GM21825 (cell line): Measurements from ENCODE around the gene VPS8.
"Not testable (repeated sequence)": the region's sequence is repeated elsewhere in the genome, so short reads cannot be mapped to it uniquely, and the experiment has no call there.

Experiments used
- ATAC-seq: cut with Tn5 transposase; IDR thresholded peaks from one replicate; pipeline ENCODE4 v1.9.1; 2021; ENCODE audit warnings: mild to moderate bottlenecking, moderate library complexity; ENCODE audit not compliant: unreplicated experiment

Gene VPS8

DNA sequence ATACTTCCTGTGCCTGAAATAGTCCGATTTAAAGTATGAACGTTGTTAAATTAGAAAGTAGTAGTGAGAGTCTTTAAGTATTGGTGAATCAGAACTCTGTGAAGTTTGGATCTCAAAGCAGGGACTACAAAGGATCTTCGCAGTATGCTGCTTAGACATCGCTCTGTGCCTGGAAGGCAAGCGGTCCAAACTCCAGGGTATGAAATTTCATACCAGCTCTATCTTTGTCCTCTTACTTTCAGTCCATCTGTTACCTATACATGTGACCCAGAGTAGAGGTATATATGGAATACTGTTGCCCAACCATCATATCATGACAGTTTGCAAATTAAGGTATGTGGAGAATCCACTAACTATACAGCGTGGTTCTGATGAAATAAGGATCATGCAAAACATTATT, 34.5 kb downstream of the VPS8 start:
- ATAC-seq, result no peak

DNA sequence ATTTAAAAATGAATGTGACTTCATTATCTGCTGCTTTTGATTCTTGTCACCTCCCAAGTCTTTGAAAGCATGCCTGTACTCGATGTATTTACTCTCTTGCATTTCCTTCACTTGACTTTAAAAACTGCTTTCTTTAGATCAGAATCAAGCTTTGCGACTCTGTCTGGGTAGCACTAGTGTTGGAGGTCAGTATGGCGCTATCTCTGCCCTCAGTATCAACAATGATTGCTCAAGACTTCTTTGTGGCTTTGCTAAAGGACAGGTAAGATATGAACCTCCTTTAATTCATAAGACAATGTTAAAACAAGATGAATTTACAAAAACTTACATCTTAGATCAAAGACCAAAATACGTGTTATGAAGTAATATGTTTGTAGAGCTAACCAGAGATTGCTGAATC, 37.0 kb downstream of the VPS8 start:
- no peak for ATAC-seq

DNA sequence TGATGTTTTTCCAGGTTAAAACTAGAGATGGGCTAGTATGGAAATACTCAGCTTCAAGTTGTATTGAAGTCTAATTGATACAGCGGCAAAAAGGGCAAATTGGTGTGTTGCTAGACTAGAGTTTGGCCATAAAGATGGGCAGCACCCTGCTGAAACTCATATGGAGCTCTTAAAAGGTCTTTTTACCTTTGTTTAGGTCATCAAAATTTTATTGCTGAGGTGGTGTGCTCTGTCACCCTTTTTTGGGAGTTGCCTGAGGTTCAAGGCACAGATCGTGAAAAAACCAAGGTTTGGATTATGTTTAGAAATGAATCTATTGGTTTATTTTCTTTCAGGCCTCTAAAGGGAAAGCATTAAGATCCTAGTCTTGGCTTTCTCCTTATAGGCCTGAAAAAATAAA, 38.2 kb downstream of the VPS8 start:
- ATAC-seq, result no peak

DNA sequence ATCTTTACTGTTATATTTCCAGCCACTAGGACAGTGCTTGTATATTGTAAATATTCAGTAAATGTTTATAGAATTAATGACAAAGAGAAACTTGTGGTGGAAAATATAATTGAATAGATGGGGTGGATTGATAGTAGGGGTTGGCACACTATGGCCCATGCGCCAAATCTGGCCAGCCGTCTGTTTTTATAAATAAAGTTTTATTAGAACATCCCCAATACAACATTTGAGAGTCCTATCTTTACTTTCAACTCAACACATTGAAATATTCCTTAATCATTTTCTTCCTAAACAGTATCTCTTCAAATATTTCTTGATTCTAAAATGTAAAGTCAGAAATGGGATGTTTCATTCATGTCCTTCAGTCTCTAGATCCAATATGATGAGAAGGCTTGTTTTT, 45.1 kb downstream of the VPS8 start:
- ATAC-seq, result no peak

DNA sequence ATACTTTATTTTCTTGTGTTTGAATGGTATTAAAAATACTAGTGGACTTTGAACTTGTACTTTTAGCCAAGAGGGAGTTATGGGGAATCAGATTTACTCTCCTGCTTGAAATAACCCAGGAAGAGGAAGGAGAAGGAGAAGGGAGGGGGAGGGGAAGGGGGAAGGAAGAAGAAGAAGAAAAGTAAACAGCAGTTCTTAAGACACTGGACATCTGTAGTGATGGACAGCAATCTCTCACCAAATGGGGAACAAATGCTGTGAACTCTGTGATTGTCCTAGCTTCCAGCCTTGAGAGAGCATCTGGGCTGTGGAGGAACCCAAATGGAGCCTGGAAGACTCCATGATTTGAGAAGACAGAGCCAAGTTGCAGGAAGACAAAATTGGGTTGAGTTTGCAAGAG, 52.0 kb downstream of the VPS8 start:
- no peak for ATAC-seq

DNA sequence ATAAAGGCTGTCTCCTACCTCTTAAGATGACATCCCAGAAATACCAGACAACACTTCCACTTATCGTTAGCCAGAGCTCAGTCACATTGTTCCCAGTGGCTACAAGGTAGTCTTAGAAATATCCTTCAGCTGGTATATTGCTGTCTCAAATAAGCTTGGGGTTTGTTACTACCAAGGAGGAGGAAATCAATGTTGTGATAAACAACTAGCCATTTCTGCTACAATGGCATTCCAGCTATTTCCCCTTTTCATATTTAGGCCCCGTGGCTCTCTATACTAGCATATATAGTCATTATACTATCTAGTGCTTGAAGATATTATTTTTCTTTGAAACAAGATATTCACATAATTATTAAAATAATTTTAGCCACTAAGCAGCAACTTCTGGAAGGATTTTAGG, 56.5 kb downstream of the VPS8 start:
- no peak for ATAC-seq

DNA sequence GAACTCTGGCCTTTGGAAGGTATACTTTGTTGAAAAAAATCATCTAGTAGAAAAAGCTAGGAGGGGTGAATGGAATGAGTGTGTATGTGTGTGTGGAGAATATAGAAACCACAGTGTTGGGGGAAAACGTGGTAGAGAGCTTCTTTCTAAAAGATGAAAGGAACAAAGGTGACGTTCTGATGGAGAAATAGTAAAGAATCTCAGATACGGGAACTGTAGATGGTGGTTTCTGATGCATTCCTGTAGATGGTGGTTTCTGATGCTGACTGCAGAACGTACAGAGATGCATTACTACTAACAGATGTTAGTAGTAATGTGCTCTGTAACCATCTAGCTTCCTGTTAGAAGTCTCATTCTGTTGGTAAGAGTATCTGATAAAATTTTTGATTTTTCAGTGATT, 60.2 kb downstream of the VPS8 start:
- ATAC-seq, result no peak

DNA sequence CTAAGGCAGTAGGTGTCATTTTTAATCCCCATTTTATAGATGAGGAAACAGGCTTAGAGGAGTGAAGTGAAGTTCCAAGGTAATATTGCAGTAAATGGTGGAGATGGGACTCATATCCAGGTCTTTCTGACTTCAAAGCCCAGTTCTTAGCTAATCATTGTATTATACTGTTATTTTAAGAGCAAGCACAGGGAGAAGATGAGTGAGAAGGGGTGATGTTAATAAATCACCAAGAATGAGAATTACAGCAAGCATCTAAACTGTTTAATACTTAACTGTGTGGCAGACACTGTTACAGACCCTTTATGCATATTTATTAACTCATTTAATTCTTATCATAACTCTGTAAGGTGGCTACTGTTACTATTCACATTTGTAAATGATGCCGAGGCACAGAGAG, 61.2 kb downstream of the VPS8 start:
- ATAC-seq, result no peak

DNA sequence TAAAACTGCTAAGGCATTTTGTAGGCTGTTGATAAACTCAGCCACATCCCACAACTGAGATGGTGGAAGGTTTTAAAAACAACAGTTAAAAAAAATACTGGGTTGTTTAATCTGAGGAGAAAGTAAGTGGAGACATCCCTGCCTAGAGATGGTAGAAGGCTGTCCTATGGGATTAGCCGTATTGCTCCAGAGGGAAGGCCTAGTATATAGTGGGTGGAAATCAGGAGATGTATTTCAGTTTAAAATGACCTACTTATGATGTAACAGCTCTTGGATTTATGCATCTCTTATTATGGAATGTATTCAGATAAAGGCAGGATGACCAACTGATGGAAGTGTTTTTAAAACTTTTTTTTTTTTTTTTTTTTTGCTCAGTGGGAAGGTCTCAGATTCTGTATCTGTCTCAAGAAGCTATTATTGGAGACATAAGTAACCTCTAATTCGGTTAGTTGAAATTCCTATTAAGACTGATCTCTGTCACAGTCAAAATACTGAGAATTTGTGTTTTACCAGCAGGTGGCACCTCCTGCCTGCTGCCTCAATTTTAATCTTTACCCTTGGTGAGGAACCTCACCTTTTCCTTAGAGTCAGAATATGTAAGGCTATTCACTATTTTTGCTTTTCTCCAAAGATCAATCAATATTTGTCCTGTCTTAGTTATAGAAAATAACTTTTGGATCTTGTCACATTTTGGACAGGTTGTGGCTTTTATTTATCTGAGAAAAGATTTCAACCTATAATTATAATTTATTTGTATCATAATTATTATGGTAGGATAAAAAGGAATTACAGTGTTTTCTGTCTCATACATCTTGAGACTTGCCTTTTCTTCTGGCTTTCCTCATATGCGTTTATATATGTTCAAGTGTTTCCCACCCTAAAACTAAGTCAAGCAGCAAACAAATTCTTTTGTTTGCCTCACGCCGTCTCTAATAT, 63.0 kb downstream of the VPS8 start:
- no peak for ATAC-seq

DNA sequence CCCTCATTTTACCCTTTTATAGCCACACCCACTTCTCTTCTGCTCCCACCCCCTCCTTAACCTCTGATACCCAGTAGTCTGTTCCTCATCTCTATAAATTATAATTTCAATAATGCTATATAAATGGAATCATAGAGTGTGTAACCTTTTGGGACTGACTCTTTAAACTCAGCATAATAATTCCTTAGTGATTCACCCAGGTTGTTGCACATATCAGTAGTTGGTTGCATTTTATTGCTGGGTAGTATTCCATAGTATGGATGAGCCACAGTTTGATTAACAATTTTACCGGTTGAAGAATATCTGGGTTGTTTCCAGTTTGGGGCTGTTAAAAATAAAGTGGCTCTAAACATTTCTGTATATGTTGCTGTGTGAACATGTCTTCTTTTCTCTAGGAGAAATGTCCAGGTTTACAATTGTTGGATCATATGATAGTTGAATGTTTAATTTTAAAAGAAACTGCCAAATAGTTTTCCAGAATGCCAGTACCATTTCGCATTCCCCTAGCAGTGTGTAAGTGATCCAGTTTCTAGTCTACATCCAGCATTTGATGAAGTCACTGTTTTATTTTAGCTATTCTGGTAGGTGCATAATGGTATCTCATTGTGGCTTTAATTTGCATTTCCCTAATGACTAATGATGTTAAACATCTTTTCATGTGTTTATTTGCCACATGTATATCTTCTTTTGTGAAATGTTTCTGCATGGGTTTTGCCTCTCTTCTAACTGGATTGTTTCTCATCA, 68.5 kb downstream of the VPS8 start:
- no peak for ATAC-seq

DNA sequence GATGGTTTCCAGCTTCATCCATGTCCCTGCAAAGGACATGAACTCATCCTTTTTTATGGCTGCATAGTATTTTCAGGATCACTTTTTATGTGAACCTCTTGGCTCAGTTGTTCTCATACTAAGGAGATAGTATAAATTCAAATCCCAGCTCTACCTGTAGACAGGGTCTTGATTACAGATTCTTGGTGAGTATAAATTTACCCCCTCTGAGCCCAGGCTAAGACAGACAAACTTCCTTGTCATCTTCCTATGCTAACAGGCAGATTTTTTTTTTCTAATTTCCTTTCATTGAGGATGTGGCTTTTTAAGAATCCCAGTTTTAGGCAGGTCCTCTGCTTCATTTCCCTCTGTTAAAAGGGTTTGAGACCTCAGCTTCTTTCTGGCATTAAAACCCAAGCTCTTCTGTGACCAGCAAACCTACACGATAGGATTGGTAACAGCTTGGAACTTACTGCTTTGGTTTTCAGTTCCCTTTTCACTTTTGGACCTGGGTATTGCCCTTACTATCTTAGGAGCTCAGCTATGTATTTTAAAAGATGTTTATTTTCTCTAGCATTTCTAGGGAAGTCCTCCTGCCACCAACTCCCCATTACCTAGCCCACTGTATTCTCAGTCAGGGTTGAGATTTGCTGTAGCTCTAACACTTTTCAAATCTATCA, 72.5 kb downstream of the VPS8 start:
- peak; percentile 89 for ATAC-seq

DNA sequence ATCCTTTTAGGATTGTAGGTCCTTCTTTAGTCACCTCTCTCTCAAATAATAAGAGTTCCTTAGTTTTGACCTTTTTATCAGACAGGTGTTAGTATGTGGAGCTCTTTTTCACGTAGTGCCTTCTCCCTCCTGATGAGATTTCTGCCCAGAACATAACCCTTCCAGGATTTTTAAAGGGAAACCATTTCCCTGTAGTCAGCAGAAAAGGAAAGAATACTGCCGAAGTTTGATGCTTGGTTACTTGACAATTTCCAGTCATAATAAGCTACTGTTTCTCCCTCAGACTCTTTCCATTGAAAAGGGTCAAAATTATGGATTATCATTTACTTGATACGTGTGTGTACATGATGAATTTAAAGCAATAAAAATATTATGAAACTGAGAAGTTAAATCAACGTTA, 73.1 kb downstream of the VPS8 start:
- ATAC-seq, result no peak

DNA sequence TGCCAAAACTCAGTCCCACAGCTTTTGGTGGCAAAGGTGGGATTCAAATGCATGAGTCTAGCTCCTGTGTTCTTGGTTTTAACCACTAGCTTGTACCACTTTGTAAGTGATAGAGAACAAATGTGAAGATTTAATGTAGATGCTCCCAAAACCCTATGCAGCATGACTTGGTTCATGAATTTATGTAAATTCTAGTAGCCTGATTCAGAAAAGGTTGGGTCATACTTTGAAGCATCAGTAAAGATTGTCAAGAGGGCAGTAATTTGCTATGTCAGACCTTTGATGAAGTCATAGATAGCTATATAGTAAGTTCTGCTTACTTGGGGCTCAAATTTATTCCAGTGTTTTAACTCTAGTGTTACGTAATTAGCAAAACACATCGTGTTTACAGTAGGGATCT, 75.6 kb downstream of the VPS8 start:
- ATAC-seq, result no peak

DNA sequence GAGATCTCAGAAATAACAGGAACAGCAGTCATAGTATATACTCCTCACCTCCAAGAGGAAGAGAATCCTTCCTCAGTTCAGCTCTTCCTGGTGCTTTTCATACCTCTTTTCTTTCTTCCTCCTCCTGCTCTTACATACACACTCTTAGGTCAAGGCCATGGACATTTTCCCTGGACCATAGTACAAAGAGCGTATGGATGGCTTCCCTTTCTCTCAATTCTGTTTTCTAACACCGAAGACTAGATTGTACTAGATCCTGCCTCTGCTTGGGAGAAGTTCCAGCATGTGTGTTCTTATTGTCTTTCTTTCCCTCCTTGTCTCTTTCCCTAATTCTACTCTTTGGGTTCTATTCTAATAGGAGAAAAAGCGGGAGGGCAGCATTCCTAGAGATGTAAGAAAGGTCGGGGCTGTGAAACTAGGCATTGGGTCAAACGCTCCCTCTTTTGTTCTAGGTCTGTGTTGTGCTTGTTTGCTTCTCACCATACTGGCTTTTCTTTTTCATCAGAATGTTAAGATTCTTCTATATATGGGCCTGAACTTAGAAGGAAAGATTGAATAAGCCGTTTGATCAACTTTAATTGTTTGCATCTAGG, 77.4 kb downstream of the VPS8 start:
- ATAC-seq, result no peak

DNA sequence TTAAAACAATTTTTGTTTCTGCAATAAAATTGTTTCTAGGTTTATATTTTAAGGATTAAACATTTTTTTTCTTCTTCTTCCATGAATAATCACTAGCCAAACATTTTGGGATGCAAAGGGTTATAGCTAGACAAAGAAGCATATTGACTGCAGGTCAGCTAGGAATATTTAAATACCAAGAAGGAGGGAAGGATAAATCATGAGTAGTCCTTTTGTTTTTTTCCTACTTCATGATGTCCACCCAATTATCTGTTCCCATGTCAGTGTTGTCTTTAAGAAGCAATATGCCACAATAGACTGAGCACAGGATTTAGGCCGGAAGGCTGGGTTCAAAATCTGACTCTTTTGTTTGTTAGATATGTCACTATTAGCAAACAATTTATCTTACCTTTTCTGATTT, 82.1 kb downstream of the VPS8 start:
- ATAC-seq, result no peak

DNA sequence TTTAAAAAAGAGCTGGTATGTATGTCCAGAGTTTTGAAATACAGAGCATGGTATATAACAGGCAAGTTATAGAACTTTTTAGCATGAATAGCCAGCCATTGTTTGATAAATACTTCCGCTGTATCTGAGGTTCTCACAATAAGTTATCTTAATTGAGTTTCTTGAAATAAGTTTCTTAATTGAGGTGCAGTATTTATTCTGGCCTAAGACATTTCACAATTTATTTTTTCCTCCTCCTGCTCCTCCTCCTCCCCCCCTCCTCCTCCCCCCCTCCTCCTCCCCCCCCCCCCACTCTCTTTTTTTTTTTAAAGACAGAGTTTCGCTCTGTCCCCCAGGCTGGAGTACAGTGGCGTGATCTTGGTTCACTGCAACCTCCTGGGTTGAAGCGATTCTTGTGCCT, 83.4 kb downstream of the VPS8 start:
- no peak for ATAC-seq

DNA sequence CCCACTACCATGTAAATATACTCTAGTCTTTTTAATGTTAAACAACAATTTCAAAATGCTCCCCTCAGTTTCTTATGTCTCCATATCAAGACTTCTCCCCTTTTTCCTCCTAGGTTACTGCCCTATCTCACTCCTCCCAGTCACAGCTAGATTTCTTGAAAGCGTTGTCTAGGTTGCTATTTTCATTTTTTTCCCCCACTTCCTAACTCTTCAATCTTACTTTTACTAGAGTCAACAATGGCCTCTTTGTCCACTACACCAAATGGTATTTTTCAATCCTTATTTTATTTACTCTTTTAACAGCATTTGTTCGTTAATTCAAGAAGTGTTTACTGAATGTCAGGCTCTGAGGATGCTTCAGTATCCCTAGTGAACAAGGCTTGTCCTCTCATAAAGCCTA, 84.4 kb downstream of the VPS8 start:
- no peak for ATAC-seq

DNA sequence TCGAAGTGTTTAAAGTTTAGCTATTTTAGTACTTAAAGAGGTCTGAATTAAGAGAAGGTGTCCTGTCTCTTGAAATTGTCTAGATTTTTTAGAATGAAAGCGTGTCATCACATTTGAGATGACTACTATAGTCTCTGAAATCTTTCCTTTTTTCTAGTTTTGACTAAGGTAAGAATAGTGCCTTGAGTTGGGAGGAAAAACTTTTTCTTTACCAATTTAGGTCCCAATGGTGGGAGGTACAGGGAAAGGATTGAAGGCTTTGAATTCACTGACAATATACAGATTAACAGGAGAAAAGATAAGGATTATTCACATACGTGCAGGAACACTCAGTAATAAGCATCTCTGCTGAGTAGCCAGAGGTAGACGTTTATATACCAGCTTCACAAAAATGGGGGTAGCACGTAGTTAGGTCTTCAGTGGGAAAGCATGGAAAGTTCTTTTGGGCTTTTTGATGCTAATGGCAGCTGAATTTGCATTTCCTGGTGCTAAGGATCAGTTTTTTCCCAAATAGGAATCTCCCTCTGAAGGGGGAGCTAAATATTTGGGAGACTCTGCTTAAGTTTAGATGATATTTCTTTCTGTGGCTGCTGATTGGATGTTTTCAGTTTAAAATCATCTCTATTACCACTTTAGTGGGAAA, 88.1 kb downstream of the VPS8 start:
- no peak for ATAC-seq

DNA sequence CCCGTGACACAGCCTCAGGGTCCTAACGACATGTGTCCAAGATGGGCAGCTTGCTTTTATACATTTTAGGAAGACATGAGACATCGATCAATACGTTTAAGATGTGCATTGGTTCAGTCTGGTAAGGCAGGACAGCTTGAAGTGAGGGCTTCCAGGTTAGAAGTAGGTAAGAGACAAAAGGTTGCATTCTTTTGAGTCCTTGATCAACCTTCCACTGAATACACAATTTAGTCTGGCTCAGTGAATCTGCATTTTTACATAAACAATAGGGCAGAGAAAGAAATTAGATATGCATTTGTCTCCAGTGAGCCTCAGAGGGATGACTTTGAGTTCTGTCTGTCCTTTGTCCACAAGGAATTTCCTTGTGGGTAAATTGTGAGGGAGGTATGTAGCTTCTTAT, 95.1 kb downstream of the VPS8 start:
- not testable (repeated sequence) for ATAC-seq

DNA sequence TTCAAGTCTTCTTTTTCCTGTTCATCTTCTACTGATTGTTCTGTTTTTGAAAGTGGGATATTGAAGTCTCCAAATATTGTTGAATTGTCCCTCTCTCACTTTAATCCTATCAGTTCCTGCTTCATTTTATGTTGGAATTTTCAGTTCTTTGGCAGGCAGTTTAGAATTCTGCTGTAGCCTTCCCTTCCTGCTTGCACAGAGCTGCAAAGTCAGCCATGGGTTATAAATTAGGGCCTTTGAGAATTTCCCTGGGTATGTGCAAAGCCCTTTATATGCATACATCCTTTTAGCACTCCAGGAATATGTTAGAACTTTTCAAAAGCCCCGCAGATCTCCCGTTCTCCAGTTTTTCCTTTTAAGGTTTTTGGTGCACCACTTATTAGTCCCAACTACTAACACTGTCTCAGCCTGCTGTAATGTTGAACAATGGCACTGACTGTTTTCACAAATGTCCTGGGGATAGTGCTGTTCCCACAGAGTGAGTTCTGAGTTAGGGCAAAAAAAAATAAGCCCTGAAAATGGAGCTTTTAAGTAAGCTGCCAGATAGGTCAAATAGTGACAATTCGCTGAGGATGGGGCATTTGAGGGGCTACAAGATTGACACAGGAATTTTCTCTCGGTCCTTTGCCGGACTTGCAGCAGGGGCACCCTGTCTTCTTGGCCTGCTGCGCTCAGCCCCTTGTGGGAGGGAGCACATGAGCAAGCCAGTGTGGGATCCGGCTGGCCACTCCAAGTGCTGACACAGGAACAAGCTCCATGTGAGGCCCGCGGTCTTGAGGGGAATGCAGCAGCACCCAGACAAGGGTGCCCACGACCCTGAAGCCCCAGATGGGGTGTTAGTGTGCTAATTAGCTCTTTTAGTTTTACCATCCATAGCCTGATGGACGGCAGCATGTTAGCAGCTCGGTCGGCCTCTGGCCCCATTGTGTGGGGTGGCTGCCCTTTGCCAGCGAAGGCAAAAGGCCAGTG, 96.0 kb downstream of the VPS8 start:
- no peak for ATAC-seq
